Mucosa of stomach (tissue), 1 donor: Measurements from ENCODE around the gene MBD3.
"Not testable (repeated sequence)": the region's sequence is repeated elsewhere in the genome, so short reads cannot be mapped to it uniquely, and the experiment has no call there.

Source experiments
- H3K27me3 ChIP-seq: one replicate; pipeline ENCODE4 v1.7.0; 2013; ENCODE audit warnings: mild to moderate bottlenecking, low read length; ENCODE audit not compliant: control insufficient read depth, insufficient read depth
- H3K36me3 ChIP-seq: one replicate; pipeline ENCODE4 v1.7.0; 2013; ENCODE audit warnings: low read length; ENCODE audit not compliant: control insufficient read depth, insufficient read depth
- H3K4me1 ChIP-seq: one replicate; pipeline ENCODE4 v1.7.0; 2013; ENCODE audit warnings: mild to moderate bottlenecking, low read length; ENCODE audit not compliant: control insufficient read depth, insufficient read depth
- H3K4me3 ChIP-seq: one replicate; pipeline ENCODE4 v1.7.0; 2013; ENCODE audit warnings: low read length
- H3K9ac ChIP-seq: one replicate; pipeline ENCODE4 v1.7.0; 2013; ENCODE audit warnings: mild to moderate bottlenecking, low read length, moderate library complexity
- H3K9me3 ChIP-seq: one replicate; pipeline ENCODE4 v1.7.0; 2013; ENCODE audit warnings: mild to moderate bottlenecking, low read length, moderate library complexity; ENCODE audit not compliant: control insufficient read depth
- donor health status: Pancreatic carcinoma.

The MBD3 gene

DNA sequence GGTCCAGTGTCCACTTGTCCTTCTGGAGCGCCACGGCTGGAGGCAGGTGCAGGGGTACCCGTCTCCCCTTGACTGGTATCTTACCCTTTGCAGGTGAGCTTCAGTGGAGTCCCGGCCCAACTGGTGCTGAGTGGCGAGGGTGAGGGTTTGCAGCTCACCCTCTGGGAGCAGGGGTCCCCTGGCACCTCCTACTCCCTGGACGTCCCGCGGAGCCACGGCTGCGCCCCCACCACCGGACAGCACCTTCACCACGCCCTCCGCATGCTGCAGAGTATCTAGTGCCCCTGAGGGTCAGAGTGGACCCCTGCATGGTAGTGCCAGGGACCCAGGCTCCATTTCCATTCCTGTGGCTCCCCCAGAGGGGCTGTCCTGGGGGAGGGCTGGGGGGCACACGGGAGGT lies 57.7 kb downstream of the MBD3 start:
- Histone ChIP-seq H3K9ac (no peak overlapping the region), H3K27me3 (peaks cover 3% of the 10 kb centered on the region), H3K4me3 (no peak overlapping the region), H3K9me3 (no peaks in the 10 kb centered on the region), H3K36me3 (no peaks in the 10 kb centered on the region), H3K4me1 (no peaks in the 10 kb centered on the region)

GRCh38 chr19:1533510-1534150 lies 59.0 kb downstream of the MBD3 start:
- Histone ChIP-seq H3K9ac (no peak overlapping the region), H3K36me3 (no peaks in the 10 kb centered on the region), H3K4me3 (no peak overlapping the region), H3K9me3 (no peaks in the 10 kb centered on the region), H3K4me1 (no peaks in the 10 kb centered on the region), H3K27me3 (peaks cover 3% of the 10 kb centered on the region)

DNA sequence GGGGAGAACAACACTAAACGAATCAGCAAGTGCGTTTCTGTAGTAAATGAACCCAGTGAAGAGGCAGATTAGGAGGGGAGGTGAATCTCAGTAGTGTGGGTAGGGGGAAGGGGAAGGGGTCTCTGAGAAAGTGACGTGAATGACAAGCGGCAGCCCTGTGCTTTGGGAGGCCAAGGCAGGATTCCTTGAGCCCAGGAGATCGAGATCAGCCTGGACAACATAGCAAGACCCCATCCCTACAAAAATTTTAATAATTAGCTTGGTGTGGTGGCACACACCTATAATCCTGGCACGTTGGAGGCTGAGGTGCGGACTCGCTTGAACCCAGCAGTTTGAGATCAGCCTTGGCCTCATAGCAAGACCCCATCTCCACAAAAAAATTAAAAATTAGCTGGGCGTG lies 60.7 kb downstream of the MBD3 start:
- Histone ChIP-seq H3K27me3 (peaks cover 3% of the 10 kb centered on the region), H3K9ac (no peak overlapping the region), H3K4me1 (no peaks in the 10 kb centered on the region), H3K9me3 (no peaks in the 10 kb centered on the region), H3K4me3 (no peak overlapping the region), H3K36me3 (no peaks in the 10 kb centered on the region)

DNA sequence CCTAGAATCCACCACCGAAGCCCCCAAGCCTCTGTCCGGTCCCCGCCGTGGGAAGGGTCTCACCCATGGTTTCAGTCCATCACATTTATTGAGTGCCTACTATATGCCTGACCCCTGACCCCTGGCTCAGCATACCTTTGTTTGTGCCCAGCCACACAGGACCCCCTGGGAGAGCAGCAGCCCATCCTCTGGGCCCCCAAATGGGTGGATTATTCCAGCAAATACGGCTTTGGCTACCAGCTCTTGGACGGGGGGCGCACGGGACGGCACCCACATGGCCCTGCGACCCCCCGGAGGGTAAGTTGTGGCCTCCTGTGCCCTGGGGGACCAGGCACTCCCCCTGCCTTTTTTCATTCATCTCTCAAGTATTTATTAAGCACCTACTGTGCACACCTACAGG lies 61.1 kb downstream of the MBD3 start:
- no peak overlapping the region for H3K9ac ChIP-seq
- peaks cover 3% of the 10 kb centered on the region for H3K27me3 ChIP-seq
- H3K36me3 ChIP-seq = no peaks in the 10 kb centered on the region

GRCh38 chr19:1530856-1531255 lies 61.8 kb downstream of the MBD3 start:
- H3K4me3 ChIP-seq, H3K9me3 ChIP-seq, H3K4me1 ChIP-seq, H3K9ac ChIP-seq, H3K36me3 ChIP-seq, H3K27me3 ChIP-seq: not testable (repeated sequence)

More for the DNA sequence above, 61.1 kb downstream of the MBD3 start:
- no peaks in the 10 kb centered on the region for H3K9me3 ChIP-seq
- no peaks in the 10 kb centered on the region for H3K4me1 ChIP-seq
- H3K4me3 ChIP-seq = no peak overlapping the region

- H3K36me3 ChIP-seq = no peaks in the 10 kb centered on the region
- H3K27me3 ChIP-seq = peaks cover 21% of the 10 kb centered on the region
- H3K9ac ChIP-seq = no peak overlapping the region
Measured at GRCh38 chr19:1529430-1529816, 63.2 kb downstream of the MBD3 start.

DNA sequence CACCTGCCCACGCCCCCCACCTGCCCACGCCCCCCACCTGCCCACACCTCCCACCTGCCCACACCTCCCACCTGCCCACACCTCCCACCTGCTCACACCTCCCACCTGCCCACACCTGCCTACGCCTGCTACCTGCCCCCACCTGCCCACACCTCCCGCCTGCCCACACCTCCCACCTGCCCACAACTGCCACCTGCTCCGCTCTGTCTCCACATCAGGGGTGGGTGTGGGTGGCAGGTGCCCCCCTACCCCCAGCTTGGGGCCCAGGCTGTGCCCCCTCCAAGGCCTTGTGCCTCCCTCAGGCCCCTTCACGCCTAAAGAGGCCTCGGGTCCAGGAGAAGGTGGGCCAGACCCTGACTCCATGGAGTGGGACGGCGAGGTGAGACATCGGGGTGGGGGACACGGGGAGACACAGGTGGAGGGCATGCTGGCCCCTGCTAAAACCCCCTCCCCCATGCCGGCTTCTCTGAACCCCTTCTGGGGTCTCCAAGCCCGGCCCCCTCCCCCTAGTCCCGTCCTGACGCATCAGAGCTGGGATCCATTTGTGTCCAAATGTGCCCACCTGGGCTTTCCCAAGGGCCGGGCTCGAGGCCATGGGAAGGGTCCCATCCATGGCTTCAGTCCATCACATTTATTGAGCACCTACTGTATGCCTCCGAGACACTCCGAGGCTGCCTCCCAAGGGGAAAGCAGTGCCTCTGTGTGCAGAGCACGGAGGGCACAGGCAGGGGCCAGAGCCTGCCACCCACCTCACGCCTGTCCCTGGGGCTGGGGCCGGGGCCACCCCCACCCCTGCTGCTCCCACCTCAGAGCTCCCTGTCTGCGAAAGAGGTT lies 63.9 kb downstream of the MBD3 start:
- Histone ChIP-seq H3K36me3 (no peaks in the 10 kb centered on the region), H3K9ac (no peak overlapping the region), H3K9me3 (no peaks in the 10 kb centered on the region), H3K4me3 (no peak overlapping the region), H3K27me3 (peaks cover 27% of the 10 kb centered on the region), H3K4me1 (no peaks in the 10 kb centered on the region)

More at GRCh38 chr19:1529430-1529816, 63.2 kb downstream of the MBD3 start:
- Histone ChIP-seq H3K9me3 (no peaks in the 10 kb centered on the region), H3K4me3 (no peak overlapping the region), H3K4me1 (no peaks in the 10 kb centered on the region)

DNA sequence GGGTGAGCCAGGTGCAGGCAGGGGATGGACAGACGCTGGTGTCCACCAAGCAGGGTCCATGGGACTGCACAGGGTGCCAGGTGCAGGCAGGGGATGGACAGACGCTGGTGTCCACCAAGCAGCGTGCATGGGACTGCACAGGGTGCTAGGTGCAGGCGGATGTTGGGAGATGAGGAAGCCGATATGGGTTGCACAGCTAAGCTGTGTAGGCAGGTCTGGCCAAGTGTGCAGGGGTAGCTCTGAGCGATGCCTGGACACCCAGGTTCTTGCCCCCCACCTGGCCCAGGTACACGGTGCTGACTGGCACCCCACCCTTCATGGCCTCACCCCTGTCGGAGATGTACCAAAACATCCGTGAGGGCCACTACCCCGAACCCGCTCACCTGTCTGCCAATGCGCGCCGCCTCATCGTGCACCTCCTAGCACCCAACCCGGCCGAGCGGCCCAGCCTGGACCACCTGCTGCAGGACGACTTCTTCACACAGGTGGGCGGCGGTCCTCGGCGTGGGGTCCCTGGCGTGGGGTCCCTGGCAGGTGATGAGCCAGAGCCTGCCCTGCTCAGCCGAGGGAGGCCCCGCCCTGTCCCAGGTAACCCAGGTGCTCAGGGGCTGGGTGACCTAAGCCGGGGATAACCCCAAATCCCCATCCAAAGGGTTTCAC lies 64.9 kb downstream of the MBD3 start:
- Histone ChIP-seq H3K4me1 (no peaks in the 10 kb centered on the region), H3K9me3 (no peaks in the 10 kb centered on the region), H3K27me3 (peaks cover 37% of the 10 kb centered on the region), H3K36me3 (no peaks in the 10 kb centered on the region), H3K9ac (no peak overlapping the region), H3K4me3 (no peak overlapping the region)

DNA sequence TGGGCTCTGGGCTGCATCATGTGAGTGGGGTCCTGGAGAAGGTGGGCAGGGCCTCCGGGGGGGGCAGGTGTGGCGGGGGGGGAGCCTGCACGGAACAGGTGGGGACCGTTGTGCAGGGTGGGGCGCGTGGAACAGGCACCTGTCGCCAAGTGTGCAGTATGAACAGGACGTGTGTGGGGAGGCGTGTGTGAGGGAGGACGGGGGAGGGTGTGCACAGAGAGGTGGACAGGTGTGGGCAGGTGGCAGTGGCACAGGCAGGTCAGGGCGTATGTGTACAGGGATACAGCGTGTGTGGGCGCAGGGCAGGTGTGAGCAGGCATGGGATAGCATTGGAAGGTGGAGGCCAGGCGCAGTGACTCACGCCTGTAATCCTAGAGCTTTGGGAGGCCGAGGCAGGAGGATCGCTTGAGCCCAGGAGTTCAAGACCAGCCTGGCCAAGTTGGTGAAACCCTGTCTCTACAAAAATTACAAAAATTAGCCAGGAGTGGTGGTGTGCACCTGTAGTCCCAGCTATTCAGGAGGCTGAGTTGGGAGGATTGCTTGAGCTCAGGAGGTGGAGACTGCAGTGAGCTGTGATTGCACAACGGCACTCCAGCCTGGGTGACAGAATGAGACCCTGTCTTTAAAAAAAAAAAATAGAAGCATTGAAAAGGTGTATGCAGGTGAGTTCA lies 65.6 kb downstream of the MBD3 start:
- Histone ChIP-seq H3K4me3 (no peak overlapping the region), H3K36me3 (no peaks in the 10 kb centered on the region), H3K9me3 (no peaks in the 10 kb centered on the region), H3K4me1 (no peaks in the 10 kb centered on the region), H3K9ac (no peak overlapping the region), H3K27me3 (peaks cover 41% of the 10 kb centered on the region)

- Histone ChIP-seq H3K27me3 (peaks cover 44% of the 10 kb centered on the region), H3K4me3 (no peak overlapping the region), H3K9ac (no peak overlapping the region), H3K4me1 (no peaks in the 10 kb centered on the region), H3K9me3 (no peaks in the 10 kb centered on the region), H3K36me3 (no peaks in the 10 kb centered on the region)
Measured at GRCh38 chr19:1526066-1526778, 66.4 kb downstream of the MBD3 start.

DNA sequence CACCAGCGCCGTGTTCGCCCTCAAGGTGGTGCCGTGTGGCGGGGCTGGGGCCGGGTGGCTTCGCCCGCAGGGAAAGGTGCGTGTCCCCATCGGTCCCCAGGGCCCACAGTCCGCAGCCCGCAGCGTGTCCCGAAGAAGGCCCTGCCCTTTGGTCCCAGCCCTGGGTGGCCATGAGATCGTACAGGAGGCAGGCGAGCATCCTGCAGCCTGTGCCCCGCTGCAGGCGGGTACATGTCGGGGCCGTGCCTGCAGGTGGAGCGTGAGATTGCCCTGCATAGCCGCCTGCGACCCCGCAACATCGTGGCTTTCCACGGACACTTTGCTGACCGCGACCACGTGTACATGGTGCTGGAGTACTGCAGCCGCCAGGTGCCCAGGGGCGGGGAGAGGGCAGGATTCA lies 67.3 kb downstream of the MBD3 start:
- no peak overlapping the region for H3K9ac ChIP-seq
- H3K4me3 ChIP-seq = no peak overlapping the region
- H3K27me3 ChIP-seq = peaks cover 44% of the 10 kb centered on the region
- H3K9me3 ChIP-seq = no peaks in the 10 kb centered on the region
- no peaks in the 10 kb centered on the region for H3K36me3 ChIP-seq
- H3K4me1 ChIP-seq = no peaks in the 10 kb centered on the region
